Measurements from ENCODE around the gene EPB41L2.
"Not testable (repeated sequence)": the region's sequence is repeated elsewhere in the genome, so short reads cannot be mapped to it uniquely, and the experiment has no call there.

The EPB41L2 gene

GRCh38 chr6:130836055-130836640 is 226.9 kb downstream of the EPB41L2 start:
- DNase-seq (ENCODE audit: low read depth): no peak

- no peak for DNase-seq (ENCODE audit: low read depth)
Measured at GRCh38 chr6:130834482-130835251, 228.4 kb downstream of the EPB41L2 start.

GRCh38 chr6:130833569-130833968 is 229.5 kb downstream of the EPB41L2 start:
- no peak for DNase-seq (ENCODE audit: low read depth)

DNA sequence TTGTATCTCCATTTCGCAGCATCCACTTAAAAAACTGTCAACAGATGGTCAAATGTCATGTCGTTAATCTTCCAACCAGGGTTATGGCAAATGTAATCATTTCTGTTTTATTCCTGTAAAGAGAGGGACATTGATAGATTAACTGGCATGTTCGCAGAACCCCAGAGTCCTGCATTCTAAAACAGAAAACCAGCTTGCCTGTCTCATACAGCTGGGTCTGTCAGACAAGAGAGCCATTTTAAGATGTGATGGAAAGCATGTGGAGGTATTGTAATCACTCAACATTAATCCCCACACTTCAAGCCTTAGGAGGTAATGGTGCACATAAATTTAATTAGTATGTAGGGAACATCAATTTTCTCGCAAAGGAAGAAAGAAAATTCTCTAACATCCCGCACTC is 231.4 kb downstream of the EPB41L2 start:
- no peak for DNase-seq (ENCODE audit: low read depth)

DNA sequence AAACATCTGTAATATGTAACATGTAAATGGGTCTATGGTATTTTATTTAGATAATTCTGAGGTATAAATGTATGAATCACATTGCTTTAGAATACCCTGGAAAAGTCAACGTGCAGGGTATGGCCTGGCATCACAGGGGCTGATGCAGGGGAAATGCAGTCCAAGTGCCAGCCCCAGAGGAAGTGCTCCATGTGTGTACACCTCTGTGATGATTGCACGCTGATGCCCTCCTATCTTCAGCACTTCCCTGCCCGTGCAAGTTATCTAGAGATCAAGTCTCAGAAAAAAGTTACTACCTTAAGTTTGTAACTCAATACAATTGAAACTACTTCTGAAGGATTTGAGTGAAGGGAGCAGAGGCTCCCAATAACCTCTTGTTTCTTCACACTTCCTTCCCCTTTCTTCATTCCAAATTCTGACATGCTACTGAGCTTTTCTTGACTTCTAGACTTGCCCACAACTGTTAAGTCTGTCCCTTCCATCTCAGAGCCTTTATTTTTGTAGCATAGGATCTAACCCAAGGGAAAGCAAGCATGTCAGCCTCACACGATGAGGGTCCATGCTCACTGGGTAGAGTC is 233.6 kb downstream of the EPB41L2 start:
- DNase-seq (ENCODE audit: low read depth): no peak

GRCh38 chr6:130827247-130828149 is 235.5 kb downstream of the EPB41L2 start, which contains the start of gene SMLR1:
Gene SMLR1, plus strand, starts transcription at chr6:130827406. Its CDS starts 8 bp downstream, at chr6:130827414.
- DNase-seq (ENCODE audit: low read depth): no peak

DNA sequence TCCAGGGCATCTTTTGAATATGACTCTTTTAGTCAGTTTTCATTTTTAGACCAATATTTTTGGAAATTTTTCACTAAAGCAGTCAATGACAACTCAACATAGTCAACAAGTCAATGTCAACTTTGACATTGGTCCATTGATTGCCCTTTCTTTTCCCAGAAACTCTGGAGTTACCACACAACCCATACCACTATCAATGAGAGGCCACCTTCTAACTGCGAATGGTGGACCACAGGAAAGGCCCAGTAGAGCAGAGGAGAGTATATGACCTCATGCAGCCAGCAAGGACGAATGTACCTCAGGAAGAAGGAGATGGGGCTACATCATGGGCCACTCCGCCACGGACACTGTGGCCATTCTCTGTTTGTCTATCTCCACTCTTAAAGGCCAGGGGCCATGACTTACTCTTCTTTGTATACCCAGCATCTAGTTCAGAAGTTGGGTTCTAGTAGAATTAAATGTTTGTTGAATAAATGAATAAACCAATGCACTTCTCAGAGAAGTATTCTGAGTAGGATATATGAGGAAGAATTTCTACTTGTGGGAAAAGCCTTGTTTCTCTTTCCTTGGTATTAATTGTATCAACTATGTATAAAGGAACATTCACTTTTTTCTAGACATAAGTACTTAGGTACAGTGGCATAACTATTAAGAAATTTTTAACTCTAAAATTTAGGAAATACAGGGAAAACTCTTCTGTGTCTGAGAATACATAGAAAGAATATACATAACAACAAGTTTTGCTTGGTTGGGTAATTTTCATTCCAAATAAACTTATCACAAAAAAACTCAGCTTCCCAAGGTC is 236.4 kb downstream of the EPB41L2 start:
- DNase-seq (ENCODE audit: low read depth): no peak

- DNase-seq (ENCODE audit: low read depth): no peak
Measured at GRCh38 chr6:130825772-130826441, 237.1 kb downstream of the EPB41L2 start.

DNA sequence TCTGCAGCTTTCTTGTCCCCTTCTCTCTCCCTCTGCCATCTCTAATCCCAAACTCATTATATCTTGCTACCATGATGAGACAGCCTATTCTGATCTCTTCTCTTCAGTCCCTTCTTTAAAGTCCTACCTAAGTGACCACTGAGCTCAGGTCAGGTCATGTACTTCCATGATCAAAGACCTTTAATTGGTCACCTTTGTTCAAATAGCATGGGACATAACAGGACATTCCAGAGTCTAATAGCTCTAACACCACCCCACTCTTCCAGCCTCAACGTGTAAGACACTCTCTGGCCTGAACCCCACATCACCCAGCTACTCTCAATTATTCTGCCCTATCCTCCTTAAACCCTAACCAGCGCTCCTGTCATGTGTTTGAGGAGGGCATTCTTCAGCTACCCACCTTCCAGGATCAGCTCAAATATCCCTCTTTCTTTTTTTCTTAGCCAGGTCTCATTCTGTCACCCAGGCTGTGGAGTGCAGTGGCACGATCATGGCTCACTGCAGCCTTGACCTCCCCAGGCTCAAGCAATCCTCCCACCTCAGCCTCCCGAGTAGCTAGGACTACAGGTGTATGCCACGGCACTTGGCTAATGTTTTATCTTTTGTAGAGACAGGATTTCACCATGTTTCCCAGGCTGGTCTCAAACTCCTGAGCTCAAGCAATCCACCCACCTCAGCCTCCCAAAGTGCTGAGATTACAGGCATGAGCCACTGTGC is 237.9 kb downstream of the EPB41L2 start:
- DNase-seq (ENCODE audit: low read depth): no peak

DNA sequence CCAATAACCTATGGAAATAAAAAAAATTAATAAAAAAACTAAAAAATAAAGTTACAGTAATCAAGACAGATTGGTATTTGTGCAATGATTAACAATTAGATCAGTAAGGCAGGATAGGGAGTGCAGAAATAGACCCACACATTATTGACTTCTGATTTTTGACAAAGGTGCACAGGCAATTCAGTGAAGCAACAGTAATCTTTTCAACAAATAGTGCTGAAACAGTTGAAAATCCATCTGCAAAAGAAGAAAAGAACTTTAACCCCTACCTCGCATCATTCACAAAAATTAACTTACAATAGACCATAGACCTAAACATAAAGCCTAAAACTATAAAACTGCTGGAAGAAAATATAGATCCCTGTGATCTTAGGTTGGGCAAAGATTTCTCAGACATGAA is 240.3 kb downstream of the EPB41L2 start:
- DNase-seq (ENCODE audit: low read depth): no peak

- no peak for DNase-seq (ENCODE audit: low read depth)
Measured at GRCh38 chr6:130815200-130816071, 247.6 kb downstream of the EPB41L2 start.

- DNase-seq (ENCODE audit: low read depth): no peak
Measured at GRCh38 chr6:130814506-130814905, 248.5 kb downstream of the EPB41L2 start.

DNA sequence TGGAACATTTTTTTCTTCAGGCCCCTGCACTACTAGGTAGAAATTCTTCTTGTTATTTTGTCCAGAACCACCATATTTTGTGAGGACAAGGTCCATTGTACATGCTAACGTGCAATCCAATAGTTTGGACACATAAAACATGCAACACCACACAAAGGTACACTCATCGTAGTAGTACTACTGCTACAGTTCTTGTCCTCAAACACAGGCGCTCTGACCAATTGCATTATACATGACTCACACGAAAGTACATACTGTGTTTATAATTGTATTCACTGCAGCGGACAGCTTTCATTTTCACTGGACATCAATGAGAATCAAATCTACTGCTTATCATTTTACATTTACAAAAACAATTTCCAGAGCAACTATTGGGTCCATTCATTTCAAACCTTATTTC is 251.1 kb downstream of the EPB41L2 start:
- peak; percentile 8 for DNase-seq (ENCODE audit: low read depth)

- no peak for DNase-seq (ENCODE audit: low read depth)
Measured at GRCh38 chr6:130810307-130811030, 252.6 kb downstream of the EPB41L2 start.

DNA sequence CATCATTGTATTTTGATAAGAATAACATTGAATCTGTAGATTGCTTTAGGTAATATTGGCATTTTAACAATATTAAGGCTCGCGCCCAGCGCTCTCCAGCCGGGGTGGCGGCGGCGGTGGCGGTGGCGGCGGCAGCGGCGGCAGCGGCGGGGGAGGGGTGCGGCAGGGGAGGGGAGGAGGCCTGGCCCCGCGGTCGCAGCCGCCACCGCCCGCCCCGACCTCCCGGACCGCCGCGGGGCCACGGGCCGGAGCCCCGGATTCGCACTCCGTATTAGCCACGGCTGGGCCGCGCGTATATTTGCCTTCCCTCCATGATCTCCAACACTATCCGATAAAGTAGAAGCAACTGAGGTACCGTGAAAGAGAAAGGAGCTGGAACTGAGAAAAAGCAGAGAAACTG is 261.7 kb downstream of the EPB41L2 start:
- DNase-seq (ENCODE audit: low read depth): not testable (repeated sequence)

DNA sequence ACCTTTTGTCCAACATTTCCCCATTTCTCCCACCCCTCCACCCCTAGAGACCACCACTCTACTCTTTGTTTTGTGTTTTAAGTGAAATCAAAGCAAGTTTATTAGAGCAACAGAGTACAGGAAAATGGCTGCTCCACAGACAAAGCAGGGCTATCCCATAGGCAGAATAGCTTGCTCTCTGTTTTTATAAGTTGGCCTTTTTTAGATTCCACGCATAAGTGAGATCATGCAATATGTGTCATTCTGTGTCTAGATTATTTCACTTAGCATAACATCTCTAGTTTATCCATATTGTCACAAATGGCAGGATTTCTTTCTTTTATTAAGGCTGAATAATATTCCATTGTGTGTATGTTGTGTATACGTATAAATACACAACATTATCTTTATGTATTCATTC is 266.0 kb downstream of the EPB41L2 start:
- DNase-seq (ENCODE audit: low read depth): no peak

- peak; percentile 40 for DNase-seq (ENCODE audit: low read depth)
Measured at GRCh38 chr6:130796313-130796905, 266.6 kb downstream of the EPB41L2 start.

- no peak for DNase-seq (ENCODE audit: low read depth)
Measured at GRCh38 chr6:130794738-130795137, 268.3 kb downstream of the EPB41L2 start.
